Spleen (tissue), 3 donors: ENCODE results near the gene DUS2.
A peak's percentile ranks its signal among the peaks of the same experiment; 100 is the strongest.

Source experiments
- POLR2A ChIP-seq, 3 donors: fragments of 450-650 bp; IDR thresholded peaks; one replicate each; pipeline ENCODE4 v1.5.1; 2017; ENCODE audit warnings: antibody characterized with exemption in 3 of 3, mild to moderate bottlenecking in 1 of 3
- POLR2AphosphoS5 ChIP-seq, 3 donors: sonication (generic); formaldehyde crosslinking; IDR thresholded peaks; one replicate each; pipeline ENCODE4 v1.5.1; 2017; ENCODE audit warnings: antibody characterized with exemption in 3 of 3

DNA sequence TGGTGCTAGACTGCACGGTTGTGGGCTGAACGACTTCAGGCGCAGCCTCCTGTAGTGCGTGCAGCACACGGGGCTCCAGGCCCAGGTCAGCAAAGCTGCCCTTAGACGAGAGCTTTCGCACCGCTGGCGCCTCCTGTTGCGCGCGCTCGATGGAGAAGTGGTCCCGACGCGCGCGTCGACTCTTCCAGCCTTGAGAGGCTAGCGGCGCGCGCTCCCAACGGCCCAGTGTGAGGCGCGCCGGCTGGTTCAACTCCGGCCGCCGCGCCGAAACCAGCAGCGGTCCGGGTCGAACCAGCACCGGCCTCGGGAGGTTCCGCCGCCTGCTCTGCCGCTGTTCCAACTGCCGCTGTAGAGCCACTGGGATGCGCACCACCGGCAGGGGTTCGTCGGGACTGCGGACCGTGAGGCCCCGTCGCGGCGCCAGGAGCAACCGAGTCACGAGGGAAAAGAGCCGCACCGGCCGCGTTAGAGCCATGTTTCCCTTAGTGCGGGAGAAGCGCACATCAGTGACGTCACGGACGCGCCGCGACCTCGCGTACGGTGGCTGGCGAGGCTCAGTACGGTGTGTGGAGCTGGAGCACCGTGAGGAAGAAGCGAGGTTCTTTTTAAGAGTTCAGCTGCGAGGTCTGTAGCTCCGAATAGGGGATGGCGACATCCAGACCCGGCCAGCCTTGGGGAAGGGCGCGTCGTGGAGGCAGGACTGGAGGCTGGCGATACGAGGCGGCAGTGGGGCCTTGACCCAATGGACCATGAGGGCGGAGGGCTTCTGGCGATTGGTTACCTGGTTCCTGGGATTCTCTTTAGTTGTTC is at the start of gene DUS2, which contains the start of gene DDX28:
- TF ChIP-seq POLR2AphosphoS5 (IDR thresholded peaks at IDR 0.05) (peak; percentile 99), POLR2A (IDR thresholded peaks at IDR 0.05) (peak in 1 of 3 donors; percentile 46)
